ENCODE measurements around the gene RRM1.
"Not testable (repeated sequence)": the region's sequence is repeated elsewhere in the genome, so short reads cannot be mapped to it uniquely, and the experiment has no call there.

RRM1 gene

DNA sequence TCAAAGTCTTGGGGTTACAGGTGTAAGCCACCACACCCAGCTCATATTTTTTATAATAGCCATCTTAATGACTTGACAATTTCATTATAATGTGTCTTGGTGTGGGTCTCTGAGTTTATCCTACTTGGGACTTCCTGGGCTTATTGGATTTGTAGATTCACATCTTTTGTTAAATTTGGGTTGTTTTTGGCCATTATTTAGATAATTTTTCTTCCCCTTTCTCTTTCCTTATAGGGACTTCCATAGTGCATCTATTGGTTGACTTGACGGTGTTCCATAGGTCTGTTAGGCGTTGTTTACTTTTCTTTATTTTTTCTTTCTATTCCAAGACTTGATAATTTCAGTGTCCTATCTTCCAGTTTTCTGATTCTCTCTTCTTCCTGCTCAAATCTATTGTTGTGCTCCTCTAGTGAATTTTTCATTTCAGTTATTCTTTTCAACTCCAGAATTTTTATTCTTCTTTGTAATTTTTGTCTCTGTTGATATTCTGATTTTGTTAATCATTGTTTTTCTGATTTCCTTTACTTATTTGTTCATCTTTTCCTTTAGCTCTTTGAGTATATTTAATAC lies 45.6 kb downstream of the RRM1 start:
- no peak for DNase-seq (ENCODE audit: low spot score)

- no peak for DNase-seq (ENCODE audit: low spot score)
Measured at GRCh38 chr11:4146070-4146771, 51.6 kb downstream of the RRM1 start.

- no peak for DNase-seq (ENCODE audit: low spot score)
Measured at GRCh38 chr11:4146772-4147098, 52.1 kb downstream of the RRM1 start.

- DNase-seq (ENCODE audit: low spot score) = no peak
Measured at GRCh38 chr11:4154503-4154902, 59.9 kb downstream of the RRM1 start.

- DNase-seq (ENCODE audit: low spot score) = no peak
Measured at GRCh38 chr11:4156571-4156970, 62.0 kb downstream of the RRM1 start.

GRCh38 chr11:4158818-4159217 lies 64.2 kb downstream of the RRM1 start:
- DNase-seq (ENCODE audit: low spot score) = not testable (repeated sequence)

- DNase-seq (ENCODE audit: low spot score) = no peak
Measured at GRCh38 chr11:4161305-4161704, 66.7 kb downstream of the RRM1 start.

GRCh38 chr11:4164884-4165590 lies 70.4 kb downstream of the RRM1 start:
- DNase-seq (ENCODE audit: low spot score) = no peak

GRCh38 chr11:4167292-4167691 lies 72.7 kb downstream of the RRM1 start:
- no peak for DNase-seq (ENCODE audit: low spot score)

GRCh38 chr11:4167758-4168157 lies 73.2 kb downstream of the RRM1 start:
- no peak for DNase-seq (ENCODE audit: low spot score)

DNA sequence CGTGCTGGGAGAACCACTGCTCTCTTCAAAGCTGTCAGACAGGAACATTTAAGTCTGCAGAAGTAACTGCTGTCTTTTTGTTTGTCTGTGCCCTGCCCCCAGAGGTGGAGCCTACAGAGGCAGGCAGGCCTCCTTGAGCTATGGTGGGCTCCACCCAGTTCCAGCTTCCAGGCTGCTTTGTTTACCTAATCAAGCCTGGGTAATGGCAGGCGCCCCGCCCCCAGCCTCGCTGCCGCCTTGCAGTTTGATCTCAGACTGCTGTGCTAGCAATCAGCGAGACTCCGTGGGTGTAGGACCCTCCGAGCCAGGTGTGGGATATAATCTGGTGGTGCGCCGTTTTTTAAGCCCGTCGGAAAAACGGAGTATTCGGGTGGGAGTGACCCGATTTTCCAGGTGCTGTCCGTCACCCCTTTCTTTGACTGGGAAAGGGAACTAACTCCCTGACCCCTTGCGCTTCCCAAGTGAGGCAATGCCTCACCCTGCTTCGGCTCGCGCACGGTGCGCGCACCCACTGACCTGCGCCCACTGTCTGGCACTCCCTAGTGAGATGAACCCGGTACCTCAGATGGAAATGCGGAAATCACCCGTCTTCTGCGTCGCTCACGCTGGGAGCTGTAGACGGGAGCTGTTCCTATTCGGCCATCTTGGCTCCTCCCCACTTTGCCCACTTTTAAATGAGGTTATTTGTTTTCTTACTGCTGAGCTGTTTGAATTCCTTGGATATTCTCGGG lies 81.2 kb downstream of the RRM1 start:
- not testable (repeated sequence) for DNase-seq (ENCODE audit: low spot score)

DNA sequence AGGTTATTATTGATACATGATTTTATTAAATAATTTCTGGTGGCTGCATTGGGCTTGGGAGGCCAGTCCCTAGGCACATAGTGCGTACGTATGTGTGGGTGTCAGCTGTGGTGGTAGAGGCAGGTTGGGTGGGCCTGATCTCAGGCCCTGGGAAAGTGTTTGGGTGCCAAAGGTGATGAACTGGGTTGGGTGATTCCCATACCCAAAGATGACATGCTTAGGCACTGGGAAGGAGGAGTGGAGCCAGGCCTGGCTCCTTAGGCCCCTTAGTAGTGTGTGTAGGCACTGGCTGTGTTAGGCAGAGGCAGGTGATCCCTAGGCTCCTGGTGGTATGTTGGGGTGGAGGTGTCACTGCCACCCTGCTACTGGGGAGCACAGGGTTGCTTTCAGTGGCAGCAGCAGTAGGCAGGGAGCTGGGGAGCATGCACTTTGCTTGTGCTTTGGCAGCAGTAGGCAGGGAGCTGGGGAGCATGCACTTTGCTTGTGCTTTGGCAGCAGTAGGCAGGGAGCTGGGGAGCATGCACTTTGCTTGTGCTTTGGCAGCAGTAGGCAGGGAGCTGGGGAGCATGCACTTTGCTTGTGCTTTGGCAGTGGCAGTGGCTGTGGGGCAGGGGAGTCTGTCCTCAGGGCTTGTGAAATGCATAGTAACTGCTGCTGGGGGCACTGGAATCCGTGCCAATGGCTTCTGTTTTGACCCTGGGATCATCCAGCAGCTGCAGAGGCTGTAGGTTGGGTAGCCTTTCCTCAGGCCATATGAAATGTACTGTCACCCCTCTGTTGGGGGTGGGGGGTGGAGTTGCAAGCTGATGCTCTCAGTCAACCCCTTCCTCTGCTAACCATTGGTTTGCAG lies 84.4 kb downstream of the RRM1 start:
- no peak for DNase-seq (ENCODE audit: low spot score)

DNA sequence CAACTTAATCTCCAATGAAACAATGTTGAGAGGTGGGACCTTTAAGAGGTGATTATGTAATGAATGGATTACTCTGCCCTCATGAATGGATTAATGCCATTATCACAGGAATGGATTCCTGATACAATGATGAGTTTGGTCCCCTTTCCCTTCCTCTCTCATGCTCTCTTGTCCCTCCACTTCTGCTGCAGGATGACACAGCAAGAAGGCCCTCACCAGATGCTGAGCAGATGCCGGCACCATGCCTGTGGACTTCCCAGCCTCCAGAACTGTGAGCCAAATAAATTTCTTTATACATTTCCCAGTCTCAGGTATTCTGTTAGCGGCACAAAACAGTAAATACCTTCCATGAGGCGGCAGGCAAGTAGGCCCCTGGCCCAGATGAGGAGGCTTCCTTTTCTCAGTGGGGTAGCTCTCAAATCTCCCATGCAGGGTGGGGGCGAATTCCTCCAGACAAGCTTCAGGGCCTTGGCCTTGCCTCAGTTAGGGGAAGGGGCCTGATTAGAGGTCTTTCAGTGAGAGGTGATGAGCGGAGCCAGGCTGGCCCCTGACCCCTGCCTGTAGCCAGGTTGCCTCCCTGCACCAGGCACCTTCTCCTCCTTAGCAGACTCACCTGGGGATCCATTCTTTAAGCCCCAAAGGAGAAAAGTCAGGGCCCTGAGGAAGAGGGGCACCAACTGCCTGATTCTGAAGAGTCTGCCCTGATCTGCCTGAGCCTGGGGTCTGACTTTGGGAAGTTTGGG lies 86.0 kb downstream of the RRM1 start:
- no peak for DNase-seq (ENCODE audit: low spot score)

GRCh38 chr11:4181782-4182721 lies 87.5 kb downstream of the RRM1 start:
- DNase-seq (ENCODE audit: low spot score) = no peak

DNA sequence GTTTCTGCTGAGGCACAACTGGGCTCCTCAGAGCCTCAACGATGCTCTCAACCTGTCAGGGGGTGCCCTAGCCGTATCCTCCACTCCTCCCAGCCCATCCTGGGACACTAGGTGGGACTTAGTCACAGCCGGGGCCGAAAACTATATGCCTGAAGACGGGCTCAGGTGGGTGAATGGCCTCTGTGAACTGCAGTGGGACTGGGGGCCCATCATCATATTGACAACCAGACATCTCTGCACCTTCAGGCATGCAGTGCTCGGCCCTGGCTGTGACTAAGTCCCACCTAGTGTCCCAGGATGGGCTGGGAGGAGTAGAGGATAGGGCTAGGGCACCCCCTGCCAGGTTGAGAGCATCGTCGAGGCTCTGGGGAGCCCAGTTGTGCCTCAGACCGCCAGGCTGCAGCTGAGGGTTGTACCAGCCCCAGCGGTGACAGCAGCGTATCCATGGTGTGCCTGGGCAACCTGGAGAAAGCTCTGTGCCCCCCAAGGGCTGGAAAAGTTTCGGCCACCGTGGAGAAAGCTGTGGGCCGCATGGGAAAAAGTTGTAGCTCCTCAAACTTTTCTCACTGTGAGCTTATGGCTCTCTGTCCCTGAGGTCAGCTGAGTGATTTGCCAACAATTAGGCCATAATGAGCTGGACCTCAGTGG lies 88.9 kb downstream of the RRM1 start:
- no peak for DNase-seq (ENCODE audit: low spot score)

DNA sequence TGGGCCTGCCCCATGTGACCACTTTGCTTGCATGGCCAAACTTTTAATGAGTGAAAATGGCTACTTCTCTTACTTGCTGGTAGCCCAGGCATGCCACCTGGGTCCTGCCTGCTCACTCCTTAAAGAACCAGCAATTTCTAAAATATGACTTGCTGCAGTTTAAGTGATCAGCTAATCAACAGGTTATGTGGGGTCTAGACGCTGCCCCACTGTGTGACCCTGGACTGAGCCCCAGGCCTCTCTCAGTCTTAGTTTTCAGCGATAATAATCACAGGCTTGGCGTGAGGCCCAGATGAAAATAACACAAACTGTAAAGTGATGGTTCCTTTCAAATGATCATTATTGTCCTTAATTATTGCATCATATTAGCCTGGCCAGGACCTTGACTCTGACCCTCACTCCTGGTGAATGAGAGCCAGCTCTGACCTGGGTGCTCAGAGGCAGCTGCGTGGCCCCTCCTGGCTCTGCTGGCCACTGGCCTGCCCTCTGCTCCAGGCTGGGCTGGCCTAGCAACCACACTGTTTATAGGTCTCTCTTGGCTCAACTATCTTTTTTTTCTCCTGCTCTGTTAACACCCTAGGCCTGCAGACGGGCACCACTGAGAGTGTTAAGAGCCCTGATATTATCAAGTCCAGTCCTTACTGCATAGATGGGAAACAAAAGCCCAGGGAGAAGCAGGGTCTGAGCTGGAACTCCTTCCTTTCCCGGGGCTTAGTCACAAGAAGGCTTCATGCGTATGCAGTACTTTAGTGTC lies 89.7 kb downstream of the RRM1 start:
- no peak for DNase-seq (ENCODE audit: low spot score)

- DNase-seq (ENCODE audit: low spot score) = no peak
Measured at GRCh38 chr11:4185561-4185960, 91.0 kb downstream of the RRM1 start.

DNA sequence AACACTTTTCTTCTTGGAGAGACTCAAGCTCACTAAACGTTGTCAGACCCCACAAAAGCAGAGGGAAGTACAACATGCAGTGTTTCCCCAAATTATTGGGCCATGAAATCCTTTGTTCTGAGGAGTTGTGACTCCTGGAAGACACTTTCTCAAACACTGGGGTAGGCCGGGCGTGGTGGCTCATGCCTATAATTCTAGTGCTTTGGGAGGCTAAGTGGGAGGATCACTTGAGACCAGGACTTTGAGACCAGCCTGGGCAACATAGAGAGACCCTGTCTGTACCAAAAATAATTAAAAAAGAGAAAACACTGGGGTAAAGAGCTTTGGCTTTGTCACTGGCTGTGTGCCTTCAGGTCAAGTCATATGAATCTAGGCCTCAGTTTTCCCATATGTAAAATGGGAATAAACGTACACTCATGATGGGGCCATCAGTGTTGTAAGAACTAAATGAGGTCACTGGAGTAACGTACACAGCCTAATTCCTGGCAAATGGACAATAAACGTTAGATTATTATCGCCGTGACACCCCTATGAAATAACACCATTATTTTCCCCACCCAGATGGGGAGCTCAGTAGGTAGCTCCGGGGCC lies 92.0 kb downstream of the RRM1 start:
- no peak for DNase-seq (ENCODE audit: low spot score)

All from CD4-positive, alpha-beta T cell treated with Interleukin-2 at 100 ng/mL for 4 hours (primary cell).